Fibroblast of peridontal ligament (primary cell): Measurements from ENCODE around the gene CLEC18B.

ENCODE experiments used
- DNase-seq: peaks from one replicate; pipeline ENCODE4 v3.0.0-alpha.2; 2010; ENCODE audit errors: extremely low read depth

CLEC18B gene

GRCh38 chr16:74420612-74421481, at the start of gene CLEC18B:
CLEC18B (minus strand) TSS chr16:74421478; CDS start chr16:74421270, 208 bp downstream.
- peak; percentile 6 for DNase-seq

GRCh38 chr16:74469946-74470478, 48.7 kb upstream of the CLEC18B start:
- DNase-seq = no peak

GRCh38 chr16:74468807-74469525, 47.7 kb upstream of the CLEC18B start:
- no peak for DNase-seq

GRCh38 chr16:74466872-74467271, 45.6 kb upstream of the CLEC18B start:
- DNase-seq = no peak

GRCh38 chr16:74465851-74466685, 44.8 kb upstream of the CLEC18B start:
- no peak for DNase-seq

GRCh38 chr16:74465281-74465680, 44.0 kb upstream of the CLEC18B start:
- peak; percentile 59 for DNase-seq

- DNase-seq = no peak
These were observed 42.6 kb upstream of the CLEC18B start for GRCh38 chr16:74463888-74464287.

GRCh38 chr16:74462361-74462760, 41.1 kb upstream of the CLEC18B start:
- DNase-seq = no peak

GRCh38 chr16:74461826-74462225, 40.5 kb upstream of the CLEC18B start:
- peak; percentile 38 for DNase-seq

- no peak for DNase-seq
These were observed 39.3 kb upstream of the CLEC18B start for GRCh38 chr16:74460542-74460941.

- no peak for DNase-seq
These were observed 35.0 kb upstream of the CLEC18B start for GRCh38 chr16:74456290-74456625.

- DNase-seq = no peak
These were observed 34.5 kb upstream of the CLEC18B start for GRCh38 chr16:74455619-74456289.

- no peak for DNase-seq
These were observed 33.9 kb upstream of the CLEC18B start for GRCh38 chr16:74455213-74455612.

- no peak for DNase-seq
These were observed 30.9 kb upstream of the CLEC18B start for GRCh38 chr16:74451951-74452758.

- no peak for DNase-seq
These were observed 29.9 kb upstream of the CLEC18B start for GRCh38 chr16:74450967-74451760.

- peak; percentile 50 for DNase-seq
These were observed 29.0 kb upstream of the CLEC18B start for GRCh38 chr16:74450236-74450635.

- no peak for DNase-seq
These were observed 28.2 kb upstream of the CLEC18B start for GRCh38 chr16:74449470-74449869.

- peak; percentile 96 for DNase-seq
These were observed 27.7 kb upstream of the CLEC18B start for GRCh38 chr16:74448990-74449389.

GRCh38 chr16:74447578-74447977, 26.3 kb upstream of the CLEC18B start:
- DNase-seq = no peak

GRCh38 chr16:74446866-74447265, 25.6 kb upstream of the CLEC18B start:
- no peak for DNase-seq
